Measurements from ENCODE around the gene RUVBL2.
A peak's percentile ranks its signal among the peaks of the same experiment; 100 is the strongest.

RUVBL2 gene

GRCh38 chr19:49017666-49018351, 24.1 kb downstream of the RUVBL2 start (continued):
- TF ChIP-seq ZNF843 (tag by site-specific recombination; IDR thresholded peaks at IDR 0.05) = no peak
- TF ChIP-seq ZNF768 (tag by site-specific recombination; IDR thresholded peaks at IDR 0.05) = no peak
- TF ChIP-seq SP3 (tag by site-specific recombination; IDR thresholded peaks at IDR 0.05) = peak; percentile 82
- no peak for TF ChIP-seq SALL2 (tag by site-specific recombination; IDR thresholded peaks at IDR 0.05; ENCODE audit: borderline replicate concordance)
- no peak for TF ChIP-seq ZNF501 (tag by site-specific recombination; IDR thresholded peaks at IDR 0.05)
- TF ChIP-seq ZNF148 (tag by site-specific recombination; IDR thresholded peaks at IDR 0.05; ENCODE audit: borderline replicate concordance) = no peak
- no peak for TF ChIP-seq ZNF23 (tag by site-specific recombination; IDR thresholded peaks at IDR 0.05; ENCODE audit: borderline replicate concordance)
- TF ChIP-seq ZNF174 (tag by site-specific recombination; IDR thresholded peaks at IDR 0.05) = no peak
- TF ChIP-seq ZNF132 (tag by site-specific recombination; IDR thresholded peaks at IDR 0.05; ENCODE audit: borderline replicate concordance) = no peak
- no peak for TF ChIP-seq HOXC10 (CRISPR knock-in tag; IDR thresholded peaks at IDR 0.05)
- no peak for TF ChIP-seq ZFP69B (tag by site-specific recombination; IDR thresholded peaks at IDR 0.05)
- no peak for TF ChIP-seq ZNF473 (tag by site-specific recombination; IDR thresholded peaks at IDR 0.05)
- no peak for TF ChIP-seq ZNF707 (tag by site-specific recombination; IDR thresholded peaks at IDR 0.05)
- TF ChIP-seq ZFHX2 (tag by site-specific recombination; conservative IDR thresholded peaks at IDR 0.05) = peak; percentile 86
- no peak for TF ChIP-seq ZNF791 (tag by site-specific recombination; IDR thresholded peaks at IDR 0.05)
- peak; percentile 43 for TF ChIP-seq ZBTB26 (tag by site-specific recombination; optimal IDR thresholded peaks at IDR 0.05)
- no peak for TF ChIP-seq GLI4 (tag by site-specific recombination; IDR thresholded peaks at IDR 0.05)
- no peak for TF ChIP-seq ZNF510 (tag by site-specific recombination; IDR thresholded peaks at IDR 0.05; ENCODE audit: insufficient replicate concordance)
- no peak for TF ChIP-seq ZNF221 (tag by site-specific recombination; IDR thresholded peaks at IDR 0.05; ENCODE audit: borderline replicate concordance)
- TF ChIP-seq ZNF16 (tag by site-specific recombination; IDR thresholded peaks at IDR 0.05; ENCODE audit: low read depth) = no peak
- TF ChIP-seq ZFP3 (tag by site-specific recombination; IDR thresholded peaks at IDR 0.05; ENCODE audit: low read depth) = no peak
- no peak for TF ChIP-seq MEIS1 (CRISPR knock-in tag; IDR thresholded peaks at IDR 0.05; ENCODE audit: borderline replicate concordance)
- TF ChIP-seq ZNF513 (tag by site-specific recombination; IDR thresholded peaks at IDR 0.05) = no peak
- TF ChIP-seq ZBTB1 (tag by site-specific recombination; IDR thresholded peaks at IDR 0.05) = no peak
- TF ChIP-seq ZNF549 (tag by site-specific recombination; IDR thresholded peaks at IDR 0.05) = no peak
- peak; percentile 64 for TF ChIP-seq ZBTB17 (tag by site-specific recombination; IDR thresholded peaks at IDR 0.05)
- TF ChIP-seq, protein P1, sequence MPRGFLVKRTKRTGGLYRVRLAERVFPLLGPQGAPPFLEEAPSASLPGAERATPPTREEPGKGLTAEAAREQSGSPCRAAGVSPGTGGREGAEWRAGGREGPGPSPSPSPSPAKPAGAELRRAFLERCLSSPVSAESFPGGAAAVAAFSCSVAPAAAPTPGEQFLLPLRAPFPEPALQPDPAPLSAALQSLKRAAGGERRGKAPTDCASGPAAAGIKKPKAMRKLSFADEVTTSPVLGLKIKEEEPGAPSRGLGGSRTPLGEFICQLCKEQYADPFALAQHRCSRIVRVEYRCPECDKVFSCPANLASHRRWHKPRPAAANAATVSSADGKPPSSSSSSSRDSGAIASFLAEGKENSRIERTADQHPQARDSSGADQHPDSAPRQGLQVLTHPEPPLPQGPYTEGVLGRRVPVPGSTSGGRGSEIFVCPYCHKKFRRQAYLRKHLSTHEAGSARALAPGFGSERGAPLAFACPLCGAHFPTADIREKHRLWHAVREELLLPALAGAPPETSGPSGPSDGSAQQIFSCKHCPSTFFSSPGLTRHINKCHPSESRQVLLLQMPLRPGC (tag by site-specific recombination; IDR thresholded peaks at IDR 0.05) = no peak
- TF ChIP-seq KLF16 (tag by site-specific recombination; IDR thresholded peaks at IDR 0.05) = 0 out of 2 replicates have a peak, but pooled peaks have one; percentile 37
- no peak for TF ChIP-seq HOXD13 (CRISPR knock-in tag; IDR thresholded peaks at IDR 0.05; ENCODE audit: borderline replicate concordance)
- TF ChIP-seq ZNF133 (tag by site-specific recombination; IDR thresholded peaks at IDR 0.05) = no peak
- no peak for TF ChIP-seq ZNF776 (tag by site-specific recombination; IDR thresholded peaks at IDR 0.05; ENCODE audit: borderline replicate concordance)
- TF ChIP-seq ZNF169 (tag by site-specific recombination; IDR thresholded peaks at IDR 0.05) = no peak
- TF ChIP-seq ZSCAN23 (tag by site-specific recombination; IDR thresholded peaks at IDR 0.05) = no peak
- no peak for TF ChIP-seq ZNF146 (tag by site-specific recombination; IDR thresholded peaks at IDR 0.05)
- TF ChIP-seq ZNF140 (tag by site-specific recombination; IDR thresholded peaks at IDR 0.05) = 0 out of 2 replicates have a peak, but pooled peaks have one; percentile 12
- TF ChIP-seq ZNF792 (tag by site-specific recombination; IDR thresholded peaks at IDR 0.05) = no peak
